HUES6 (cell line): ENCODE measurements around the gene C20orf204.
A peak's percentile ranks its signal among the peaks of the same experiment; 100 is the strongest.

ENCODE experiments used
- H3K27ac ChIP-seq: 2 replicates; pipeline ENCODE4 v1.7.0; 2013; ENCODE audit warnings: low read depth, mild to moderate bottlenecking, low read length, inconsistent platforms
- H3K27me3 ChIP-seq: 2 replicates; pipeline ENCODE4 v1.6.1; 2013; ENCODE audit warnings: low read length; ENCODE audit not compliant: control insufficient read depth, insufficient read depth
- H3K36me3 ChIP-seq: 2 replicates; pipeline ENCODE4 v1.6.1; 2013; ENCODE audit warnings: low read length; ENCODE audit not compliant: control insufficient read depth, insufficient read depth
- H3K4me1 ChIP-seq: 2 replicates; pipeline ENCODE4 v1.6.1; 2013; ENCODE audit warnings: low read length; ENCODE audit not compliant: control insufficient read depth, insufficient read depth
- H3K4me3 ChIP-seq: 2 replicates; pipeline ENCODE4 v1.5.1; 2013; ENCODE audit warnings: low read depth, low read length
- H3K9ac ChIP-seq: one replicate; pipeline ENCODE4 v1.6.1; 2013; ENCODE audit warnings: mild to moderate bottlenecking, low read length
- H3K9me3 ChIP-seq: 2 replicates; pipeline ENCODE4 v1.6.1; 2013; ENCODE audit warnings: low read depth, low read length; ENCODE audit not compliant: control insufficient read depth, insufficient read depth

The C20orf204 gene

DNA sequence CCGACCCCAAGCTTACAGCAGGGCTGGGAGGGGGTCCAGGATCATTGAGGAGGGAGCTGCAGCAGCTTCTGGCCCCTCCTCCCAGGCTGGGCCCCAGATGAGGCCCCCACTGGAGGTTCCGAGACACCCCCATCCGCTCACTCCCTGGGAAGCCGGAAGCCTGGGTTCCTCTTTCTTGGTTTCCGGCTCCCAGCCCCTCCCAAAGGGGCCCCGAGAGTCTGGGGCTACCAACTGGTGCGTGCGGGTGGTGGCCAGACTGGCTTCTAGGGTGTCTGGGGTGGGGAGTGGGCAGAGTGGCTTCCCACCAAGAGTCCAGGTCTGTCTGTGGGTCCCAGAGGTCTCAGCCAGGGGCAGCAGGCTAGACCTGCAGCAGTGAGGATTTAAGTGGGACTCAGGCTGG is 41.1 kb downstream of the C20orf204 start:
- Histone ChIP-seq H3K9me3 (no peaks in the 10 kb centered on the region), H3K27ac (no peak overlapping the region), H3K27me3 (peaks cover 19% of the 10 kb centered on the region; the same call in 1 of the 2 replicates), H3K4me1 (peaks cover 18% of the 10 kb centered on the region), H3K4me3 (no peak overlapping the region), H3K36me3 (peaks cover 14% of the 10 kb centered on the region), H3K9ac (no peak overlapping the region)

- Histone ChIP-seq H3K36me3 (peaks cover 9% of the 10 kb centered on the region; the same call in 1 of the 2 replicates), H3K27me3 (peaks cover 23% of the 10 kb centered on the region; the same call in 1 of the 2 replicates), H3K9ac (no peak overlapping the region), H3K9me3 (no peaks in the 10 kb centered on the region), H3K27ac (no peak overlapping the region), H3K4me1 (peaks cover 22% of the 10 kb centered on the region), H3K4me3 (no peak overlapping the region)
Measured at GRCh38 chr20:64077541-64077875, 41.5 kb downstream of the C20orf204 start.

GRCh38 chr20:64077876-64078551 is 42.0 kb downstream of the C20orf204 start:
- Histone ChIP-seq H3K4me1 (peaks cover 23% of the 10 kb centered on the region), H3K9ac (no peak overlapping the region), H3K36me3 (peaks cover 6% of the 10 kb centered on the region; the same call in 1 of the 2 replicates), H3K27ac (no peak overlapping the region), H3K4me3 (no peak overlapping the region), H3K9me3 (no peaks in the 10 kb centered on the region), H3K27me3 (peaks cover 27% of the 10 kb centered on the region)

- H3K4me1 ChIP-seq = peaks cover 27% of the 10 kb centered on the region
- H3K4me3 ChIP-seq = peak overlapping the region; percentile 72
- peaks cover 4% of the 10 kb centered on the region; the same call in 1 of the 2 replicates for H3K36me3 ChIP-seq
- H3K9ac ChIP-seq = peak overlapping the region; percentile 46
- no peaks in the 10 kb centered on the region for H3K9me3 ChIP-seq
- peaks cover 35% of the 10 kb centered on the region for H3K27me3 ChIP-seq
- no peak overlapping the region for H3K27ac ChIP-seq
Measured at GRCh38 chr20:64078934-64079272, 42.9 kb downstream of the C20orf204 start.

- H3K9ac ChIP-seq = peak within 1 kb of the TSS; percentile 46
- no peak within 1 kb of the TSS for H3K27ac ChIP-seq
- H3K27me3 ChIP-seq = peaks cover 40% of the 10 kb centered on the region
- H3K9me3 ChIP-seq = no peaks in the 10 kb centered on the region
- H3K4me3 ChIP-seq = peak within 1 kb of the TSS; percentile 87
- H3K4me1 ChIP-seq = peaks cover 29% of the 10 kb centered on the region
- no peaks in the 10 kb centered on the region for H3K36me3 ChIP-seq
Measured at GRCh38 chr20:64079273-64080012, 43.5 kb downstream of the C20orf204 start, which contains the start of gene RGS19. RGS19 (minus strand) TSS chr20:64079518; CDS start chr20:64076886, 2,632 bp downstream.

GRCh38 chr20:64080013-64080812 is 44.2 kb downstream of the C20orf204 start, which contains the start of gene OPRL1:
OPRL1 (plus strand) TSS chr20:64080082; CDS start chr20:64092721, 12,639 bp downstream.
- peaks cover 31% of the 10 kb centered on the region for H3K4me1 ChIP-seq
- peak within 1 kb of the TSS; percentile 46 for H3K9ac ChIP-seq
- peaks cover 48% of the 10 kb centered on the region for H3K27me3 ChIP-seq
- H3K36me3 ChIP-seq = no peaks in the 10 kb centered on the region
- peak within 1 kb of the TSS; percentile 87 for H3K4me3 ChIP-seq
- H3K27ac ChIP-seq = no peak within 1 kb of the TSS
- H3K9me3 ChIP-seq = no peaks in the 10 kb centered on the region

DNA sequence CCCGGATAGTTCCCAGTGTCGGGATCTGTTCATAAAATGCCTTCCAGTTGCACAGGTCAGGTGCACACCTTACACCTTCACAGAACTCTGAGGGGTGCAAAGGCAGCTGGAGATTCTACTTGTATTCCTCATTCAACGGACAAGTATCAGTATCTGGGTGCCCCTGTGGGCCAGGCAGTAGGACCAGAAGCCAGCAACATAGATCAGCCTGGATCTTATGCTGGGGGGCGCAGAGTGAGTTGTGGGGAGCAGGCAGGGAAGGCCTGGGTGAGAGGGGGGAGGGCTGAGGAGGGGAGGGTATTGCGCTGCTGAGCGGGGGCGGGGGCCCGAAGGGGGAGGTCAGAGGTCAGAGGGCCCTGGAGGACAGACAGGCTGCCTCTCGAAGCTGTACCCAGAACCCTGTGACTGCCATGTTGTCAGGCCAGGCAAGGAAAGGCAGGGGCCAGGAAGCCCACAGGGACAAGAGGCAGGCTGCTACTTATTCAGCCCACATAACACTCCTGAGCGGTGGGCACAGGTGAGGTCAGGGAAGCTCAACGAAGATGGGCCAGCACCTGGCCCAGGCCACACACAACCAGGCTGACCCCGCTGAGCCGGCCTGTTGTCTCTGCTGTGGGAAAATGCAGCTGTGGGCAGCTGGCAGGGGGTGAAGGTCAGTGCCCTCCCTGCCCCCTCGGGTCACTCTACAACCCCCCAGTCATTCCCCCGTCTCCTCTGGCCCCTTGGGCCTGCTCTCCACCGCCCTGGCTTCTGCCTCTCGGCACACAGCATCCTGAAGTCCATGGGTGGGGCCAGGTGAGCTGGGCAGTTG is 45.0 kb downstream of the C20orf204 start:
- H3K9me3 ChIP-seq = no peaks in the 10 kb centered on the region
- peak overlapping the region; percentile 87 for H3K4me3 ChIP-seq
- no peak overlapping the region for H3K27ac ChIP-seq
- no peak overlapping the region for H3K9ac ChIP-seq
- H3K36me3 ChIP-seq = no peaks in the 10 kb centered on the region
- peaks cover 56% of the 10 kb centered on the region for H3K27me3 ChIP-seq
- peaks cover 31% of the 10 kb centered on the region for H3K4me1 ChIP-seq

DNA sequence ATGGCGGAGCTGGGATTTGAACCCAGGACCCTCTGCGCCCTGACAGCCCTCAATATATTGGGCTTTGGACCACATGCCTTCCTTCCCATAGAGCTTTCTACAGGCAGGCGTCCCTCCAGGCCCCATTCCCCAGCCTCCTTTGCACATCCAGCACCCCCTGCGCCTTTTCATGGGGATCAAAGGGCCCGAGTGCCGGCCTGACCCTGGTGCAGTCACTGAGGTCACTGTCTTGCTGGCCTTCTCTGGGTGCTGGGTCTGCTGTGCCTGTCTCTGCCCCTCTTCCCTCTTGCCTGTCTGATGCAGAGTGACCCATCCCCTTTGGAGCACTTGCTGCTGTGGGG is 45.6 kb downstream of the C20orf204 start:
- H3K36me3 ChIP-seq = no peaks in the 10 kb centered on the region
- H3K4me1 ChIP-seq = peaks cover 31% of the 10 kb centered on the region
- no peak overlapping the region for H3K4me3 ChIP-seq
- no peaks in the 10 kb centered on the region for H3K9me3 ChIP-seq
- H3K27me3 ChIP-seq = peaks cover 59% of the 10 kb centered on the region
- no peak overlapping the region for H3K27ac ChIP-seq
- no peak overlapping the region for H3K9ac ChIP-seq

DNA sequence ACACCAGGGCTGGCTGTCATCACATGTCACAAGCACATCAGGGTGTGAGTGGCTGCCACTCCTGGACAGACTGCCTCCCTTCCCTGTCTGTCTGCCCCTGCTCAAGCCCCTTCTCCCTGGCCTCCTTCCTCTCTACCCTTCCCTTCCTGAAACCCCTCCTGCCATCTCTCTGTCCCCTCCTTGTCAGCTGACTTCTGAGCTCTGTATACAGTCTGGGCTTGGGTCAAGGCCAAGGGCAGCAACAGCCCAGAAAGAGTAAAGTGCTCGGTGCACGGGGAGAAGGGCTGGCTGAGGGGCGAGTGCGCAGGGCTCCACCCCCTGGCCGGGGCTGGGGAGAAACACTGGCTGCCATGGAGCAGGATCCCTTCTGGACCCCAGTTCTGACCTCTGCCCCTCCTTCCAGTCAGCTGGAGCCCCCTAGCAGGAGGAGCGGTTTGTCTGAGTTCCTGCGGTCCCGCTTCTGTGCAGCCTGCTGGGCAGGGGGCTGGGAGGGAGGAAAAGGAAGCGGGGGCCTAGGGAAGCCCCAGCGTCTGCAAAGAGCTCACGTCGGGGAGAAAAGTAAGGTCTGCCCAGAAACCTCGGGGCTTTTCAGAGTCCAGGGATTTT is 46.2 kb downstream of the C20orf204 start:
- Histone ChIP-seq H3K4me3 (peak overlapping the region; percentile 13; the same call in 1 of the 2 replicates), H3K9ac (no peak overlapping the region), H3K9me3 (no peaks in the 10 kb centered on the region), H3K4me1 (peaks cover 31% of the 10 kb centered on the region), H3K27me3 (peaks cover 59% of the 10 kb centered on the region), H3K27ac (no peak overlapping the region), H3K36me3 (no peaks in the 10 kb centered on the region)

GRCh38 chr20:64082820-64083377 is 46.9 kb downstream of the C20orf204 start:
- peaks cover 61% of the 10 kb centered on the region for H3K27me3 ChIP-seq
- H3K27ac ChIP-seq = no peak overlapping the region

More at GRCh38 chr20:64082820-64083377, 46.9 kb downstream of the C20orf204 start:
- Histone ChIP-seq H3K4me1 (peaks cover 31% of the 10 kb centered on the region), H3K9ac (no peak overlapping the region), H3K36me3 (no peaks in the 10 kb centered on the region), H3K9me3 (no peaks in the 10 kb centered on the region), H3K4me3 (peak overlapping the region; percentile 76)
